DLD1 (cell line): Measurements from ENCODE around the gene OSTC.
"Not testable (repeated sequence)": the region's sequence is repeated elsewhere in the genome, so short reads cannot be mapped to it uniquely, and the experiment has no call there.

Experiments used
- in situ Hi-C: cut with HindIII; loops from 2 replicates; pipeline ENCODE4 v1.10.0; 2017; ENCODE audit warnings: low sequenced_read_pairs

The OSTC gene

DNA sequence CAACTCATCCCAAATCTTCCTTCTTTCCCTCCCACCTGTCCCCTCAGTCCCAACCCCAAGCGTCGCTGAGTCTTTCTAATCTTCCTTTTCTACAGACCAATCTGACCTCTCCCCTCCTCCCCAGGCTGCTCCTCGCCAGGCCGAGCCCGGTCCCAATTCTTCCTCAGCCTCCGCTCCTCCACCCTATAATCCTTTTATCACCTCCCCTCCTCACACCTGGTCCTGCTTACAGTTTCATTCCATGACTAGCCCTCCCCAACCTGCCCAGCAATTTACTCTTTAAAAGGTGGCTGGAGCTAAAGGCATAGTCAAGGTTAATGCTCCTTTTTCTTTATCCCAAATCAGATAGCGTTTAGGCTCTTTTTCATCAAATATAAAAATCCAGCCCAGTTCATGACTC is 60.2 kb downstream of the OSTC start:
- in situ Hi-C loops: not testable (repeated sequence)

DNA sequence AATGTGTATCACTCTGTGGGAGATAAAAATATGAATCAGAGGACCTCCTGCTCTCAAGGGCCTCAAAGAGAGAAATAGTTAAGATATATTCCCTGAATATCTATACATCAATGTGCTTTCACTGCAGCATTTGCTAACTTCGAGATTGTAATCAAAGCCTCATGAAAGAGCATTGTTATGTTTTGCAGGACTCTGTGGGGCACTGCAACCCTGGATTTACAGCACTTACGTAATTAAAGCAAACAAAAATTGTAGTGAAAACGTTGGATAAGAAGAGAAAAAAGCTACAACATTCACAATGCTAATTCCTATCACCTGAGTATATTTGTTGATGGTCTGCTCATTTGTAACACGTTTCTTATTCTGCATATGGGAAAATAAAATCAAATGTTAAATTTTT is 64.5 kb downstream of the OSTC start:
- in situ Hi-C loops: no loop called here

DNA sequence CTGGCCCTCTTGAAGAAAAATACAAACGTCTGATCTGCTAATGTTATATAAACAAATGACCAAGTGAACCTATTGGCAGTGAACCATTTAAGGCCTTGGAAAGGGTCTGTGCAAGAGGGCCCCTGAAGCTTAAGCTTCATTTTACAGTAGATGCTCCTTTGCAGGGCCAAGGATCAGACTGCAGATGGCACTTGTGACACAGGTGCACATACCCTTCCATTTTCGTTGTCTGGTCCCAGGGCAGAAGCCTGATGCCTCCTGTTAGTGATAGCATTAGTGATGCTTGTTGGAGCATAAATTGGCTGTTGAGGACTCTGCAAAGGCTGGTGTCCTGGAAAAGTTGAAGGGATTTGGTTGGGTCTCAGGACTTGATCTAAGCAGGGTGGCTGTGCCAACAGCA is 65.9 kb downstream of the OSTC start:
- in situ Hi-C loops: no loop called here

DNA sequence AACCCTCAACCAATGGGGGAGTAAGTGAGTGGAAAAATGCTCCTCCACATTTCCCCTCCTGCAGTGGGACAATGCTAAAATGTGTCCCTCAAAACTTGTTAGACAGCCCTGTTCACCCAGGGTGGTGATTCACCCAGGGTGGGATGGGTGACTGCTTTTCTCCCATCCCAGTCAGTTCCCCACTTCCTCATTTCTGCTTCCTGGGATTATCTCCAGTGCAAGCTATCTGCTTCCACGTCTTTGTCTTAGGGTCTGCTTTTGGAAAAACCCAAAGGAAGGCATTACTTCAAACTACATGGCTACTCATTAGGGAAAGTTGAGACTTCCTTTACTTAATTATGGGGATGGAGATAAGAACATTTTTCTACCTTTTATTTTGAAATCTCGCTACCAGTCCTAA is 67.0 kb downstream of the OSTC start:
- in situ Hi-C loops: no loop called here
